ENCODE results near the gene MAP1LC3B. TPM values are rescaled to one million over a fixed set of nuclear protein-coding genes. Genes with fewer than 3 reads are reported as not detected.
A peak's percentile ranks its signal among the peaks of the same experiment; 100 is the strongest.

The MAP1LC3B gene
- total RNA-seq, 1 experiment from 2014 or later = 72.3 TPM

DNA sequence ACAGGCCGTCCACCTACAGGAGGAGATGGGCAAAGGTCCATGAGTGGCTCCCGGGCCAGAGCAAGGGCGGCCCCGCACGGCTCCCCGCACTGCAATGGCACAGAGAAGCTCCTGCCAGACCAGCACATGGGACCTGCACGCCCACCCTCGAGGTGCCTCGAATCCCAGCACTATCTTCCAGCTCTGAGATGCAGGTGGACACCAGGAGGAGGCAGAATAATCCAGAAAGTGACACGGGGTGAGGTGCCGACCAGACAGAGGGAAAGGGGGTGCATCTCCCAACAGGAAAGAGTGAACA, 48.4 kb upstream of the MAP1LC3B start:
- TF ChIP-seq, protein P1, sequence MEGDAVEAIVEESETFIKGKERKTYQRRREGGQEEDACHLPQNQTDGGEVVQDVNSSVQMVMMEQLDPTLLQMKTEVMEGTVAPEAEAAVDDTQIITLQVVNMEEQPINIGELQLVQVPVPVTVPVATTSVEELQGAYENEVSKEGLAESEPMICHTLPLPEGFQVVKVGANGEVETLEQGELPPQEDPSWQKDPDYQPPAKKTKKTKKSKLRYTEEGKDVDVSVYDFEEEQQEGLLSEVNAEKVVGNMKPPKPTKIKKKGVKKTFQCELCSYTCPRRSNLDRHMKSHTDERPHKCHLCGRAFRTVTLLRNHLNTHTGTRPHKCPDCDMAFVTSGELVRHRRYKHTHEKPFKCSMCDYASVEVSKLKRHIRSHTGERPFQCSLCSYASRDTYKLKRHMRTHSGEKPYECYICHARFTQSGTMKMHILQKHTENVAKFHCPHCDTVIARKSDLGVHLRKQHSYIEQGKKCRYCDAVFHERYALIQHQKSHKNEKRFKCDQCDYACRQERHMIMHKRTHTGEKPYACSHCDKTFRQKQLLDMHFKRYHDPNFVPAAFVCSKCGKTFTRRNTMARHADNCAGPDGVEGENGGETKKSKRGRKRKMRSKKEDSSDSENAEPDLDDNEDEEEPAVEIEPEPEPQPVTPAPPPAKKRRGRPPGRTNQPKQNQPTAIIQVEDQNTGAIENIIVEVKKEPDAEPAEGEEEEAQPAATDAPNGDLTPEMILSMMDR (IDR thresholded peaks at IDR 0.05; ENCODE audit: insufficient read depth in 1 of 2, low read depth in 1 of 2, low read length in 1 of 2, severe bottlenecking in 1 of 2, unreplicated experiment in 1 of 2) = no peak
- Histone ChIP-seq H3K4me3 (ENCODE audit: low read depth, low read length) (no peak overlapping the region), H3K36me3 (ENCODE audit: control insufficient read depth, insufficient read depth, low read length) (peaks cover 4% of the 10 kb centered on the region), H3K9me3 (no peaks in the 10 kb centered on the region), H3K27me3 (replicated peaks; ENCODE audit: control insufficient read depth, insufficient read depth, low read length) (no peaks in the 10 kb centered on the region), H3K4me1 (no peaks in the 10 kb centered on the region)
- ChIA-PET CTCF (interaction anchor here (0.9 kb wide), 1 partner anchor 40 kb away, joined by 4 read pairs; the partner anchor contains the start of gene FBXO31), POLR2A (no interaction called here)
- intact Hi-C loops (cut with micrococcal nuclease; ENCODE audit: unreplicated experiment) = no loop called here
- Mint-ChIP-seq H3K27me3 (ENCODE audit: insufficient read depth, unreplicated experiment) (no peaks in the 10 kb centered on the region), H3K4me3 (ENCODE audit: unreplicated experiment) (no peak overlapping the region), H3K9me3 (ENCODE audit: unreplicated experiment) (no peaks in the 10 kb centered on the region), H3K27ac (ENCODE audit: unreplicated experiment) (peak overlapping the region; percentile 40), H3K4me1 (ENCODE audit: low read depth, unreplicated experiment) (no peaks in the 10 kb centered on the region), H3K36me3 (ENCODE audit: insufficient read depth, unreplicated experiment) (peaks cover 75% of the 10 kb centered on the region)
- DNase-seq = no peak
- BruUV-seq (replicated peaks) = no TSS peak

DNA sequence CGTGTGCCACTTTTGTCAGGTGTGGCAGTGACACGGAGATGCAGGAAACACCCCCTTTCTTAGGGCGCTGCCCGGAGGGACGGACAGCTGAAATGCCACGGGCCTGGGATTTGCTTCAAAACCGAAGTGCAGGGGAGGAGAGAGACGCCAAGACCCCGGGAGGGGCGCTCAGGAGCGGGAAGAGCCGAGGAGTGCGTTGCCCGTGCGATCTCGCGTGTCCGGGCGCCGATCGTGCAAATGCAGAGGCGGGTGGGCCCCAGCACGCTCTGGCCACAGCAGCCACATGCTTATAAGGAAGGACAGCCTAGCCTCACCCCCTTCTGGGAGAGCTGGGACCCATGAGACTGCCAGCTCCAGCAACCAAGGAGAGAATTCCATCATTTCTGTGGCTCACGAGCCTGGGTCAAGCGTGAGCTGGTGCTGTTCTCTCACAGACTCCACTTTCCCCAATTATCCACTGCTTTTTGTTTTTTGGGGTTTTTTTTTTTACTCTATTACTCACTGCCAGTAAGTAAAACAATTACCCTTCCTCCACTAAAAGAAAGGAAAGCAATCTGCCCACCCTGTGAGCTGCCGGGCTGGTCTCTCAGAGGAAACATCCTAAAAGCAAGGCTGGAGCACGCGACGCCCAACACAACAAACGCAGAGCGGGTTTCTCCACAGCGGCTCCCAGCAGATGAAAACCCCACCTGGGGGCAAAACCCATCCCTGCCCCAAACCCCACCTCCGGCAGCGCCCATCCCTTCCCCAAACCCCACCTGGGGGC, 47.8 kb upstream of the MAP1LC3B start:
- Histone ChIP-seq H3K36me3 (ENCODE audit: control insufficient read depth, insufficient read depth, low read length) (peaks cover 4% of the 10 kb centered on the region), H3K27me3 (replicated peaks; ENCODE audit: control insufficient read depth, insufficient read depth, low read length) (no peaks in the 10 kb centered on the region), H3K4me1 (no peaks in the 10 kb centered on the region), H3K4me3 (ENCODE audit: low read depth, low read length) (no peak overlapping the region), H3K9me3 (no peaks in the 10 kb centered on the region)
- Mint-ChIP-seq H3K4me3 (ENCODE audit: unreplicated experiment) (no peak overlapping the region), H3K27me3 (ENCODE audit: insufficient read depth, unreplicated experiment) (no peaks in the 10 kb centered on the region), H3K4me1 (ENCODE audit: low read depth, unreplicated experiment) (no peaks in the 10 kb centered on the region), H3K9me3 (ENCODE audit: unreplicated experiment) (no peaks in the 10 kb centered on the region), H3K27ac (ENCODE audit: unreplicated experiment) (peak overlapping the region; percentile 40), H3K36me3 (ENCODE audit: insufficient read depth, unreplicated experiment) (peaks cover 74% of the 10 kb centered on the region)
- no peak for DNase-seq
- intact Hi-C loops (cut with micrococcal nuclease; ENCODE audit: unreplicated experiment) = no loop called here
- TF ChIP-seq, protein P1 (IDR thresholded peaks at IDR 0.05; ENCODE audit: insufficient read depth in 1 of 2, low read depth in 1 of 2, low read length in 1 of 2, severe bottlenecking in 1 of 2, unreplicated experiment in 1 of 2) = no peak
- no TSS peak for BruUV-seq (replicated peaks)
- POLR2A ChIA-PET = no interaction called here
- CTCF ChIA-PET = interaction anchor here (0.6 to 0.9 kb wide), 2 partner anchors 27 to 39 kb away, joined by 4 read pairs; partner anchors contain the start of gene FBXO31

DNA sequence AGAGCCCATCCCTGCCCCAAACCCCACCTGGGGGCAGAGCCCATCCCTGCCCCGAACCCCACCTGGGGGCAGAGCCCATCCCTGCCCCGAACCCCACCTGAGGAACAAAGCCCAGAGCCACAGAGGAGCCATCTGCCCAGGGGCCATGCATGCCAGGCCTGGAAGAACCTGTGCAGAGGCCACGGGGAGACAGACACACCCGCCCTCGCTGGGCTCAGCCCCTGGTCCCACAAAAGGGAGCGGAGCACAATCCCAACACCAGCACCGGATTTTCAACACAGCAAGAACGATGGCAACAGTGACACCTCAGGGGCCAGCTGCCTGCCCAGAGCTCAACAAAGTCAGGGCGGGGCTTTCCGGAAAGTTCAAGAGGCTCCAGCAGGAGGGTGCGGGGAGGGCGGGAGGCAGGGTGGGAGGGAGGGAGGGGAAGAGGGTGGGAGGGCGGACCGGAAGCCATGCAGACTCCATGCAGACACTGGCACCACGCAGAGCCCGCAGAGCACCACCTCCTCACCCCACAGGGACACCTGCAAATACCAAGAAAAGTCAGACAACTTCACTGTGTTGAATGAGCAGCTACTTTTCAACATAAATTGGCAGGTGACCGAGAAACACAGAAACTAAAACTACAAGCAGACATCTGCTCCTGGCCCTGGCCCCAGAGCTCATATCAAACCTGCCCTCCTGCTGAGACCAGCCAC, 47.1 kb upstream of the MAP1LC3B start:
- TF ChIP-seq, protein P1 (IDR thresholded peaks at IDR 0.05; ENCODE audit: insufficient read depth in 1 of 2, low read depth in 1 of 2, low read length in 1 of 2, severe bottlenecking in 1 of 2, unreplicated experiment in 1 of 2) = no peak
- H3K36me3 ChIP-seq (ENCODE audit: control insufficient read depth, insufficient read depth, low read length) = peaks cover 4% of the 10 kb centered on the region
- no peak overlapping the region for H3K27ac Mint-ChIP-seq (ENCODE audit: unreplicated experiment)
- no peaks in the 10 kb centered on the region for H3K9me3 Mint-ChIP-seq (ENCODE audit: unreplicated experiment)
- no peaks in the 10 kb centered on the region for H3K4me1 Mint-ChIP-seq (ENCODE audit: low read depth, unreplicated experiment)
- H3K27me3 Mint-ChIP-seq (ENCODE audit: insufficient read depth, unreplicated experiment) = no peaks in the 10 kb centered on the region
- no peaks in the 10 kb centered on the region for H3K4me1 ChIP-seq
- BruUV-seq (replicated peaks) = no TSS peak
- no peak for DNase-seq
- no peaks in the 10 kb centered on the region for H3K9me3 ChIP-seq
- no peak overlapping the region for H3K4me3 Mint-ChIP-seq (ENCODE audit: unreplicated experiment)
- no peak overlapping the region for H3K4me3 ChIP-seq (ENCODE audit: low read depth, low read length)
- H3K27me3 ChIP-seq (replicated peaks; ENCODE audit: control insufficient read depth, insufficient read depth, low read length) = no peaks in the 10 kb centered on the region
- peaks cover 73% of the 10 kb centered on the region for H3K36me3 Mint-ChIP-seq (ENCODE audit: insufficient read depth, unreplicated experiment)
- POLR2A ChIA-PET = interaction anchor here (0.7 kb wide), 1 partner anchor 39 kb away, joined by 4 read pairs; the partner anchor contains the start of gene FBXO31
- intact Hi-C loops (cut with micrococcal nuclease; ENCODE audit: unreplicated experiment) = no loop called here
- CTCF ChIA-PET = interaction anchor here (0.6 kb wide), 1 partner anchor 28 kb away, joined by 4 read pairs; no protein-coding TSS in a partner anchor
